Measurements from ENCODE around the gene HSF2BP.

HSF2BP gene

GRCh38 chr21:43632373-43632905 is 26.8 kb downstream of the HSF2BP start:
- TF ChIP-seq, protein P1, sequence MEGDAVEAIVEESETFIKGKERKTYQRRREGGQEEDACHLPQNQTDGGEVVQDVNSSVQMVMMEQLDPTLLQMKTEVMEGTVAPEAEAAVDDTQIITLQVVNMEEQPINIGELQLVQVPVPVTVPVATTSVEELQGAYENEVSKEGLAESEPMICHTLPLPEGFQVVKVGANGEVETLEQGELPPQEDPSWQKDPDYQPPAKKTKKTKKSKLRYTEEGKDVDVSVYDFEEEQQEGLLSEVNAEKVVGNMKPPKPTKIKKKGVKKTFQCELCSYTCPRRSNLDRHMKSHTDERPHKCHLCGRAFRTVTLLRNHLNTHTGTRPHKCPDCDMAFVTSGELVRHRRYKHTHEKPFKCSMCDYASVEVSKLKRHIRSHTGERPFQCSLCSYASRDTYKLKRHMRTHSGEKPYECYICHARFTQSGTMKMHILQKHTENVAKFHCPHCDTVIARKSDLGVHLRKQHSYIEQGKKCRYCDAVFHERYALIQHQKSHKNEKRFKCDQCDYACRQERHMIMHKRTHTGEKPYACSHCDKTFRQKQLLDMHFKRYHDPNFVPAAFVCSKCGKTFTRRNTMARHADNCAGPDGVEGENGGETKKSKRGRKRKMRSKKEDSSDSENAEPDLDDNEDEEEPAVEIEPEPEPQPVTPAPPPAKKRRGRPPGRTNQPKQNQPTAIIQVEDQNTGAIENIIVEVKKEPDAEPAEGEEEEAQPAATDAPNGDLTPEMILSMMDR (IDR thresholded peaks at IDR 0.05; ENCODE audit: control insufficient read depth, extremely low read depth, insufficient read depth) = no peak
- H3K4me3 ChIP-seq (ENCODE audit: low read depth, low read length) = no peak overlapping the region
- no peak for DNase-seq (ENCODE audit: low read depth)

DNA sequence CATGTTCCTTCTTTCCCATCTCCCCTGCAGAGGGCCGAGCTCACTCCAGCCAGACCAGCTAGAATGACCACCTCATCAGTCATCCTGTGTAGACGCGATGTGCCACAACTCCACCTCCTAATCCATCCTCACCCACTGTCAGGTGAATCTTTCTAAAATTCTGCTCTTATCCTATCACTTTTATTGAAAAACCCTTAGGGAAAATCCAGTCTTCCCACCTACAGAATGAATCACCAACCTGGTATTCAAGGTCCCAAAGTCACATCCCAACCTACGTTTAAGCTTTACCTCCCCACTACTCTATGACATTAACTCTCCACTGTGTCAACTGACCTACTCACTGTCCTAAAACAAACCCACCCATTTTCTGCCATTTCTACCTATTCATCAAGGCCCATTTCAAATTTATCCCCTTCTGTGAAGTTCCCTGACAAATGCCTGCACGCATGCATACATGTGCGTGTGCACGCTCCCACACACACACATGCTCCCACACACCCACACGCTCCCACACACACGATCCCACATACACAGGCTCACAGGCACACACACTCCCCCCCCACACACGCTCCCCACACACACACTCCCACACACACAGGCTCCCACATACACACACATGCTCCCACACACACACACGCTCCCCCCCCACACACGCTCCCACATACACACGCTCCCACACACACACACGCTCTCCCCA is 27.7 kb downstream of the HSF2BP start:
- TF ChIP-seq, protein P1 (IDR thresholded peaks at IDR 0.05; ENCODE audit: control insufficient read depth, extremely low read depth, insufficient read depth) = no peak
- no peak for DNase-seq (ENCODE audit: low read depth)
- no peak overlapping the region for H3K4me3 ChIP-seq (ENCODE audit: low read depth, low read length)

GRCh38 chr21:43627527-43627926 is 31.8 kb downstream of the HSF2BP start:
- TF ChIP-seq, protein P1 (IDR thresholded peaks at IDR 0.05; ENCODE audit: control insufficient read depth, extremely low read depth, insufficient read depth) = no peak
- DNase-seq (ENCODE audit: low read depth) = no peak
- H3K4me3 ChIP-seq (ENCODE audit: low read depth, low read length) = no peak overlapping the region

GRCh38 chr21:43626390-43626789 is 32.9 kb downstream of the HSF2BP start:
- TF ChIP-seq, protein P1 (IDR thresholded peaks at IDR 0.05; ENCODE audit: control insufficient read depth, extremely low read depth, insufficient read depth) = no peak
- no peak overlapping the region for H3K4me3 ChIP-seq (ENCODE audit: low read depth, low read length)
- no peak for DNase-seq (ENCODE audit: low read depth)

- TF ChIP-seq, protein P1 (IDR thresholded peaks at IDR 0.05; ENCODE audit: control insufficient read depth, extremely low read depth, insufficient read depth) = no peak
- H3K4me3 ChIP-seq (ENCODE audit: low read depth, low read length) = no peak overlapping the region
- no peak for DNase-seq (ENCODE audit: low read depth)
Observed at GRCh38 chr21:43624339-43624738, 34.9 kb downstream of the HSF2BP start.

GRCh38 chr21:43623588-43623987 is 35.7 kb downstream of the HSF2BP start:
- no peak for DNase-seq (ENCODE audit: low read depth)
- TF ChIP-seq, protein P1 (IDR thresholded peaks at IDR 0.05; ENCODE audit: control insufficient read depth, extremely low read depth, insufficient read depth) = no peak
- no peak overlapping the region for H3K4me3 ChIP-seq (ENCODE audit: low read depth, low read length)

DNA sequence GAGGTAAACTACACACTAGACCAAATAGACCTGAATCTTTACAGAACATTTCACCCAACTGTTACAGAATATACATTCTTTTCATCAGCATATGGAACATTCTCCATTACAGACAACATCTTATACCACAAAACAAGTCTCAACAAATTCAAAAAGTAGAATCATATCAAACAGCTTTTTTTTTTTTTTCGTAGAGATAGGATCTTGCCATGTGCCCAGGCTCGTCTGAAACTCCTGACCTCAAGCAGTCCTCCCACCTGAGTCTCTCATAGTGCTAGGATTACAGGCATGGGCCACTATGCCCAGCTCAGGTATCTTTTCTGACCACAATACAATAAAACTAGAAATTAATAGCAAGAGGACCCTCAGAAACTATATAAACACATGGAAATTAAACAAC is 36.5 kb downstream of the HSF2BP start:
- no peak for DNase-seq (ENCODE audit: low read depth)
- TF ChIP-seq, protein P1 (IDR thresholded peaks at IDR 0.05; ENCODE audit: control insufficient read depth, extremely low read depth, insufficient read depth) = no peak
- H3K4me3 ChIP-seq (ENCODE audit: low read depth, low read length) = no peak overlapping the region
